ENCODE results near the gene BABAM2. TPM values are rescaled to one million over a fixed set of nuclear protein-coding genes. Genes with fewer than 3 reads are reported as not detected.
"Not testable (repeated sequence)": the region's sequence is repeated elsewhere in the genome, so short reads cannot be mapped to it uniquely, and the experiment has no call there.

BABAM2 gene
- total and polyA plus RNA-seq, 2 of the 4 experiments (the other 2 are of a cell fraction): 20.9 to 23.1 TPM

GRCh38 chr2:28259226-28259625 lies 368.7 kb downstream of the BABAM2 start:
- intact Hi-C loops (cut with micrococcal nuclease); H3K36me3 ChIP-seq (ENCODE audit: control insufficient read depth, insufficient read depth, low read length); H2AK9ac ChIP-seq (replicated peaks; ENCODE audit: low read depth, low read length, poor library complexity); H3K4me2 ChIP-seq (ENCODE audit: low read depth, low read length); H2AK5ac ChIP-seq (ENCODE audit: low read depth, low read length); POLR2A ChIA-PET (ENCODE audit: unreplicated experiment); H2BK120ac ChIP-seq (ENCODE audit: low read depth, low read length); H3K18ac ChIP-seq (ENCODE audit: low read depth, low read length); H3K4me3 ChIP-seq (ENCODE audit: insufficient read depth, low read depth, low read length); H2BK20ac ChIP-seq (ENCODE audit: low read depth, low read length); H3K4ac ChIP-seq (ENCODE audit: low read depth, low read length); H3K14ac ChIP-seq (replicated peaks; ENCODE audit: low read depth, low read length); H3K23ac ChIP-seq (ENCODE audit: low read depth, low read length); H3K79me1 ChIP-seq (ENCODE audit: low read depth in 1 of 2, low read length in 2 of 2); H4K20me1 ChIP-seq (ENCODE audit: insufficient read depth, low read length); H3K56ac ChIP-seq (ENCODE audit: extremely low read depth, insufficient read depth, low read length); DNase-seq; H4K91ac ChIP-seq (ENCODE audit: insufficient read depth, low read depth, low read length); BruUV-seq (replicated peaks); H2AFZ ChIP-seq (replicated peaks; ENCODE audit: low read length, poor library complexity); H2BK5ac ChIP-seq (ENCODE audit: low read depth, low read length, poor library complexity, severe bottlenecking); H4K8ac ChIP-seq (ENCODE audit: low read depth in 2 of 2, low read length in 2 of 2); H3K4me1 ChIP-seq (ENCODE audit: control insufficient read depth, insufficient read depth, low read length); dilution Hi-C loops (cut with HindIII; ENCODE audit: low sequenced_read_pairs, unreplicated experiment); CTCF ChIA-PET; H2BK15ac ChIP-seq (ENCODE audit: low read depth, low read length); ATAC-seq (ENCODE audit: low read depth); in situ Hi-C loops (cut with MboI; ENCODE audit: low sequenced_read_pairs); H4K5ac ChIP-seq (ENCODE audit: low read depth, low read length); H3K9me1 ChIP-seq (ENCODE audit: insufficient read depth, low read length); H3K9ac ChIP-seq (ENCODE audit: low read depth, low read length); H3K27me3 ChIP-seq (ENCODE audit: control insufficient read depth, insufficient read depth, low read length); H3K27ac ChIP-seq (ENCODE audit: insufficient read depth, low read length); H3K9me3 ChIP-seq (ENCODE audit: control insufficient read depth, insufficient read depth, low read length): not testable (repeated sequence)
- WGBS, 2 experiments (ENCODE audit: extremely low coverage in 2 of 2, insufficient read length in 1 of 2): no CpG with 5 or more reads among the region's 5 CpGs
